MM.1S (cell line): Measurements from ENCODE around the gene MS4A18.

Experiments used
- DNase-seq: peaks from one replicate; pipeline ENCODE4 v3.0.0-alpha.2; 2015
- H2AFZ ChIP-seq: fragments of 300-600 bp; sonication (generic); 2 replicates; pipeline ENCODE4 v1.6.0; 2016; ENCODE audit warnings: antibody characterized with exemption, low read length
- H3F3A ChIP-seq: fragments of 300-600 bp; sonication (generic); 2 replicates; pipeline ENCODE4 v1.6.1; 2016; ENCODE audit warnings: mild to moderate bottlenecking, antibody characterized with exemption, low read length, moderate library complexity, mixed read lengths; ENCODE audit not compliant: insufficient read depth
- H3K27ac ChIP-seq: fragments of 300-600 bp; sonication (generic); 2 replicates; pipeline ENCODE4 v1.5.1; 2016; ENCODE audit warnings: mild to moderate bottlenecking, low read length
- H3K27me3 ChIP-seq: fragments of 300-600 bp; sonication (generic); replicated peaks from 2 replicates; pipeline ENCODE4 v1.6.0; 2016; ENCODE audit warnings: low read length; ENCODE audit not compliant: insufficient read depth
- H3K36me3 ChIP-seq: fragments of 300-600 bp; sonication (generic); replicated peaks from 2 replicates; pipeline ENCODE4 v1.6.1; 2016; ENCODE audit warnings: mild to moderate bottlenecking, low read length, mixed read lengths; ENCODE audit not compliant: insufficient read depth
- H3K4me1 ChIP-seq: fragments of 300-600 bp; sonication (generic); 2 replicates; pipeline ENCODE4 v1.6.1; 2016; ENCODE audit warnings: low read length, mixed read lengths
- H3K4me2 ChIP-seq: fragments of 300-600 bp; sonication (generic); 2 replicates; pipeline ENCODE4 v1.6.0; 2016; ENCODE audit warnings: low read depth, low read length
- H3K4me3 ChIP-seq: fragments of 300-600 bp; sonication (generic); 2 replicates; pipeline ENCODE4 v1.5.1; 2016; ENCODE audit warnings: low read length, mixed read lengths
- H3K79me2 ChIP-seq: fragments of 300-600 bp; sonication (generic); 2 replicates; pipeline ENCODE4 v1.6.1; 2016; ENCODE audit warnings: mixed run types, low read length, mixed read lengths
- H3K9ac ChIP-seq: fragments of 300-600 bp; sonication (generic); 2 replicates; pipeline ENCODE4 v1.6.1; 2016; ENCODE audit warnings: low read length, mixed read lengths
- H3K9me2 ChIP-seq: fragments of 300-600 bp; sonication (generic); replicated peaks from 2 replicates; pipeline ENCODE4 v1.6.1; 2016; ENCODE audit warnings: mild to moderate bottlenecking, low read length, mixed read lengths; ENCODE audit not compliant: insufficient read depth
- H3K9me3 ChIP-seq: fragments of 300-600 bp; sonication (generic); replicated peaks from 2 replicates; pipeline ENCODE4 v1.6.1; 2016; ENCODE audit warnings: mild to moderate bottlenecking, low read length, mixed read lengths; ENCODE audit not compliant: insufficient read depth
- H4K20me1 ChIP-seq: fragments of 300-600 bp; sonication (generic); 2 replicates; pipeline ENCODE4 v1.6.1; 2016; ENCODE audit warnings: mild to moderate bottlenecking, low read length, moderate library complexity, mixed read lengths; ENCODE audit not compliant: insufficient read depth
- CTCF ChIP-seq: fragments of 300-600 bp; sonication (generic); IDR thresholded peaks from 2 replicates; pipeline ENCODE4 v1.5.1; 2016; ENCODE audit warnings: antibody characterized with exemption, low read length, mixed read lengths
- EZH2 ChIP-seq: fragments of 300-600 bp; sonication (generic); optimal IDR thresholded peaks from 2 replicates; pipeline ENCODE3; 2017; ENCODE audit warnings: low read depth, mild to moderate bottlenecking, antibody characterized with exemption, low read length, mixed read lengths
- EZH2phosphoT487 ChIP-seq: fragments of 300-600 bp; sonication (generic); IDR thresholded peaks from 2 replicates; pipeline ENCODE4 v1.6.1; 2018; ENCODE audit warnings: antibody characterized with exemption, low read length

Gene MS4A18

GRCh38 chr11:60769811-60770210 is 45.3 kb downstream of the MS4A18 start:
- Histone ChIP-seq H3K79me2 (no peaks in the 10 kb centered on the region), H3K9me2 (no peaks in the 10 kb centered on the region), H2AFZ (no peak overlapping the region), H3K4me3 (no peak overlapping the region), H4K20me1 (no peaks in the 10 kb centered on the region), H3K27me3 (no peaks in the 10 kb centered on the region), H3F3A (peaks cover 6% of the 10 kb centered on the region), H3K27ac (no peak overlapping the region), H3K9ac (no peak overlapping the region), H3K36me3 (no peaks in the 10 kb centered on the region), H3K4me1 (peaks cover 10% of the 10 kb centered on the region), H3K9me3 (no peaks in the 10 kb centered on the region), H3K4me2 (no peak overlapping the region)
- no peak for DNase-seq
- TF ChIP-seq CTCF (no peak), EZH2phosphoT487 (no peak), EZH2 (no peak)

GRCh38 chr11:60771146-60771545 is 46.6 kb downstream of the MS4A18 start:
- Histone ChIP-seq H2AFZ (no peak overlapping the region), H3K27ac (no peak overlapping the region), H4K20me1 (no peaks in the 10 kb centered on the region), H3K27me3 (no peaks in the 10 kb centered on the region), H3F3A (no peaks in the 10 kb centered on the region), H3K4me2 (no peak overlapping the region), H3K9ac (no peak overlapping the region), H3K4me3 (no peak overlapping the region), H3K9me3 (no peaks in the 10 kb centered on the region), H3K79me2 (no peaks in the 10 kb centered on the region), H3K9me2 (no peaks in the 10 kb centered on the region), H3K4me1 (peaks cover 6% of the 10 kb centered on the region; the same call in 1 of the 2 replicates), H3K36me3 (no peaks in the 10 kb centered on the region)
- no peak for DNase-seq
- no peak for TF ChIP-seq CTCF
- TF ChIP-seq EZH2: no peak
- TF ChIP-seq EZH2phosphoT487: no peak

GRCh38 chr11:60771879-60772525 is 47.5 kb downstream of the MS4A18 start:
- H2AFZ ChIP-seq: no peak overlapping the region

More at GRCh38 chr11:60771879-60772525, 47.5 kb downstream of the MS4A18 start:
- H3K4me3 ChIP-seq: no peak overlapping the region
- H3K27me3 ChIP-seq: no peaks in the 10 kb centered on the region
- no peaks in the 10 kb centered on the region for H3K79me2 ChIP-seq
- no peak overlapping the region for H3K9ac ChIP-seq
- H3F3A ChIP-seq: no peaks in the 10 kb centered on the region
- H4K20me1 ChIP-seq: no peaks in the 10 kb centered on the region
- H3K9me2 ChIP-seq: no peaks in the 10 kb centered on the region
- H3K4me2 ChIP-seq: no peak overlapping the region
- DNase-seq: no peak
- H3K4me1 ChIP-seq: peaks cover 6% of the 10 kb centered on the region; the same call in 1 of the 2 replicates
- no peak overlapping the region for H3K27ac ChIP-seq
- no peaks in the 10 kb centered on the region for H3K36me3 ChIP-seq
- no peak for TF ChIP-seq EZH2phosphoT487
- TF ChIP-seq CTCF: no peak
- no peak for TF ChIP-seq EZH2
- no peaks in the 10 kb centered on the region for H3K9me3 ChIP-seq
